ENCODE measurements around the gene SIL1. TPM values are rescaled to one million over a fixed set of nuclear protein-coding genes. Genes with fewer than 3 reads are reported as not detected.

The SIL1 gene
- total and polyA plus RNA-seq, 2 of the 8 experiments (the other 6 are each of a cell fraction or from before 2014, with no cell fraction given) = 8.3 to 12.8 TPM

DNA sequence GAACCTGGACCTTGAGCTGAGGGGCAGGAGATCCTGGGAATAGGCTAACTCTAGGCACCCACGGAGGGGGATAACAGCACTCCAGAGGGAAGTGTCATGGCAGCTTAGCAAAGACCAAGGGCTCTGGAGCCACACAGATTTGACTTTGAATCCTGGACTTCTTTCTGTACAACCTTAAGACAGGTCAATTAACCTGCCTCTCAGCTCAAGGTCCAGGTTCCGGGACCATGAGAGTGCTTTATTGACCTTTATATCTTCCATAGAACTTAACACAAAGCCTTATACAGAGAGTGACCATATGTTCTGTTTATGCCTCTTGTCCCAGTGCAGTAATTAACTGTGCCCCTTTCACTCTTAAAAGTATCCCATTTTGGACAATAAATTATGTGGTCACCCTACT lies 232.5 kb downstream of the SIL1 start:
- FAIRE-seq = no peak
- Histone ChIP-seq H3K18ac (ENCODE audit: extremely low read depth, low read length) (no peak overlapping the region), H3K27ac (ENCODE audit: low read depth, low read length) (no peak overlapping the region), H3K14ac (ENCODE audit: insufficient read length) (no peak overlapping the region), H2AK5ac (ENCODE audit: low read depth, low read length) (no peak overlapping the region), H3K4me3 (ENCODE audit: extremely low read depth in 1 of 4, insufficient read depth in 2 of 4, low read depth in 3 of 4, low read length in 4 of 4) (no peak overlapping the region), H3K23ac (ENCODE audit: insufficient read length) (no peak overlapping the region), H3K9ac (replicated peaks in 1 of 4; ENCODE audit: extremely low read depth in 1 of 4, low read depth in 3 of 4, low read length in 3 of 4) (no peak overlapping the region), H3K36me3 (ENCODE audit: control insufficient read depth in 2 of 4, insufficient read depth in 4 of 4, low read length in 3 of 4) (no peaks in the 10 kb centered on the region), H2BK120ac (replicated peaks; ENCODE audit: low read depth, low read length) (no peak overlapping the region), H2BK20ac (ENCODE audit: low read length) (no peak overlapping the region), H2BK12ac (ENCODE audit: low read depth, low read length) (no peak overlapping the region; the same call in 1 of the 2 replicates), H4K20me1 (replicated peaks in 1 of 2; ENCODE audit: control insufficient read depth in 1 of 2, insufficient read depth in 2 of 2, low read length in 2 of 2) (no peaks in the 10 kb centered on the region), H2AFZ (ENCODE audit: low read length) (no peak overlapping the region), H2BK15ac (ENCODE audit: low read length) (no peak overlapping the region), H3K79me1 (ENCODE audit: low read depth, low read length) (no peaks in the 10 kb centered on the region), H2BK5ac (ENCODE audit: low read depth, low read length) (no peak overlapping the region), H3K79me2 (ENCODE audit: control insufficient read depth in 1 of 2, insufficient read depth in 2 of 2, low read length in 2 of 2) (no peaks in the 10 kb centered on the region), H3K4me2 (ENCODE audit: insufficient read depth in 1 of 2, low read depth in 2 of 2, low read length in 2 of 2) (no peak overlapping the region), H3K4ac (replicated peaks; ENCODE audit: insufficient read length, low read depth, low read length) (no peak overlapping the region), H3K27me3 (replicated peaks in 1 of 4; ENCODE audit: control insufficient read depth in 3 of 4, extremely low read depth in 1 of 4, insufficient read depth in 3 of 4, low read length in 3 of 4) (no peaks in the 10 kb centered on the region; a peak in 1 of 7 replicates), H4K91ac (replicated peaks; ENCODE audit: insufficient read length, low read length) (no peak overlapping the region), H4K5ac (ENCODE audit: insufficient read length, low read depth, low read length) (no peak overlapping the region), H3K56ac (replicated peaks; ENCODE audit: insufficient read length, low read depth, low read length) (no peak overlapping the region), H4K8ac (ENCODE audit: extremely low read depth, insufficient read depth, low read length) (no peak overlapping the region), H3K9me3 (ENCODE audit: insufficient read depth in 2 of 2, low read depth in 1 of 2, low read length in 1 of 2) (no peaks in the 10 kb centered on the region), H3K4me1 (replicated peaks in 1 of 4; ENCODE audit: control insufficient read depth in 3 of 4, insufficient read depth in 4 of 4, low read length in 3 of 4) (peaks cover 0 to 15% (median 10%) of the 10 kb centered on the region in 4 experiments), H3K23me2 (ENCODE audit: low read depth, low read length) (no peaks in the 10 kb centered on the region)
- no peak for DNase-seq (ENCODE audit: low read depth in 1 of 2, low spot score in 2 of 2)
- WGBS, 2 experiments (ENCODE audit: extremely low coverage in 1 of 2, insufficient coverage in 1 of 2, insufficient read length in 1 of 2, insufficient replicate concordance in 2 of 2, low coverage in 1 of 2, low lambda C conversion rate in 2 of 2, missing lambda C conversion rate in 1 of 2) = 94% methylated on average over 2 of the region's 2 CpGs; no CpG with 5 or more reads in 1 of the 2 experiments
- CTCF ChIA-PET (ENCODE audit: partially characterized antibody) = interaction anchor here (0.6 to 4.8 kb wide), 3 partner anchors 10 to 322 kb away, joined by 3 to 39 read pairs (median 18); no protein-coding TSS in a partner anchor
- POLR2A ChIA-PET (ENCODE audit: partially characterized antibody) = no interaction called here
- TF ChIP-seq HDAC2 (IDR thresholded peaks at IDR 0.05; ENCODE audit: borderline replicate concordance in 1 of 2, low read depth in 2 of 2, low read length in 2 of 2) (no peak), NANOG (IDR thresholded peaks at IDR 0.05; ENCODE audit: insufficient read depth, low read depth, low read length, poor library complexity, severe bottlenecking) (no peak), SP4 (IDR thresholded peaks at IDR 0.05; ENCODE audit: low read length) (no peak), SRF (IDR thresholded peaks at IDR 0.05; ENCODE audit: low read depth, low read length) (no peak), SP1 (IDR thresholded peaks at IDR 0.05; ENCODE audit: low read depth, low read length) (no peak), BCL11A (IDR thresholded peaks at IDR 0.05; ENCODE audit: low read depth in 2 of 2, low read length in 2 of 2) (no peak), CBX8 (IDR thresholded peaks at IDR 0.05; ENCODE audit: borderline replicate concordance, low read depth, low read length) (no peak), KDM1A (IDR thresholded peaks at IDR 0.05; ENCODE audit: borderline replicate concordance, low read length) (no peak), POU5F1 (IDR thresholded peaks at IDR 0.05; ENCODE audit: low read depth, low read length) (no peak), KDM5A (IDR thresholded peaks at IDR 0.05; ENCODE audit: low read length) (no peak), JUN (IDR thresholded peaks at IDR 0.05; ENCODE audit: low read depth, low read length) (no peak), POLR2A (IDR thresholded peaks at IDR 0.05; ENCODE audit: control extremely low read depth in 1 of 2, low read depth in 2 of 2, low read length in 2 of 2) (no peak), PHF8 (conservative IDR thresholded peaks at IDR 0.05; ENCODE audit: low read depth, low read length) (no peak)
